ENCODE measurements around the gene SNTN.

The SNTN gene

DNA sequence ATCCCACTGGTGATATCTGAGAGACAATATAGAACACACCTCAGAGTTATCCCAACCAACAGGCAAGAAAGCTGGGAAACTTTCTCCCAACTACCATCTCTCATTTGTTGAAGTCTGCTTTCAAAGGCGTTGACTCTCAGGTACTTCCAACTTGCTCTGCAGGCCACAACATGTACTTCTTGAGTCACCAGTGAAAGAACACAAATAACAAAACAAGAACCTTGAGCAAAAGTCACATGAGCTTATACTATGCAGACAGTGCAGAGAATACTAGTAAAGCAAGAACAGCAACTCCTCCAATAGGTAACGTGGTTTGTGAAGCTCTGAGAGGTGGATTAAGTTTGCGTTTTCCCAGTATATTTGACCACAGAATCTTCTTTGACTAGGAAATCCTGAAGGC, 20.6 kb downstream of the SNTN start:
- TF ChIP-seq CREB1 (IDR thresholded peaks at IDR 0.05; ENCODE audit: low read depth) = no peak
- TF ChIP-seq TAF1 (IDR thresholded peaks at IDR 0.05; ENCODE audit: low read depth) = no peak
- no peak for TF ChIP-seq TCF12 (IDR thresholded peaks at IDR 0.05; ENCODE audit: low read depth)
- TF ChIP-seq, protein P1, sequence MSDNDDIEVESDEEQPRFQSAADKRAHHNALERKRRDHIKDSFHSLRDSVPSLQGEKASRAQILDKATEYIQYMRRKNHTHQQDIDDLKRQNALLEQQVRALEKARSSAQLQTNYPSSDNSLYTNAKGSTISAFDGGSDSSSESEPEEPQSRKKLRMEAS (IDR thresholded peaks at IDR 0.05) = no peak
- TF ChIP-seq YY1 (IDR thresholded peaks at IDR 0.05; ENCODE audit: low read depth) = no peak
- TF ChIP-seq TEAD4 (IDR thresholded peaks at IDR 0.05) = no peak
- no peak for TF ChIP-seq NFIC (IDR thresholded peaks at IDR 0.05)
- TF ChIP-seq EP300 (IDR thresholded peaks at IDR 0.05; ENCODE audit: borderline replicate concordance) = no peak
- no peak for TF ChIP-seq USF1 (IDR thresholded peaks at IDR 0.05)
- TF ChIP-seq, protein P2, sequence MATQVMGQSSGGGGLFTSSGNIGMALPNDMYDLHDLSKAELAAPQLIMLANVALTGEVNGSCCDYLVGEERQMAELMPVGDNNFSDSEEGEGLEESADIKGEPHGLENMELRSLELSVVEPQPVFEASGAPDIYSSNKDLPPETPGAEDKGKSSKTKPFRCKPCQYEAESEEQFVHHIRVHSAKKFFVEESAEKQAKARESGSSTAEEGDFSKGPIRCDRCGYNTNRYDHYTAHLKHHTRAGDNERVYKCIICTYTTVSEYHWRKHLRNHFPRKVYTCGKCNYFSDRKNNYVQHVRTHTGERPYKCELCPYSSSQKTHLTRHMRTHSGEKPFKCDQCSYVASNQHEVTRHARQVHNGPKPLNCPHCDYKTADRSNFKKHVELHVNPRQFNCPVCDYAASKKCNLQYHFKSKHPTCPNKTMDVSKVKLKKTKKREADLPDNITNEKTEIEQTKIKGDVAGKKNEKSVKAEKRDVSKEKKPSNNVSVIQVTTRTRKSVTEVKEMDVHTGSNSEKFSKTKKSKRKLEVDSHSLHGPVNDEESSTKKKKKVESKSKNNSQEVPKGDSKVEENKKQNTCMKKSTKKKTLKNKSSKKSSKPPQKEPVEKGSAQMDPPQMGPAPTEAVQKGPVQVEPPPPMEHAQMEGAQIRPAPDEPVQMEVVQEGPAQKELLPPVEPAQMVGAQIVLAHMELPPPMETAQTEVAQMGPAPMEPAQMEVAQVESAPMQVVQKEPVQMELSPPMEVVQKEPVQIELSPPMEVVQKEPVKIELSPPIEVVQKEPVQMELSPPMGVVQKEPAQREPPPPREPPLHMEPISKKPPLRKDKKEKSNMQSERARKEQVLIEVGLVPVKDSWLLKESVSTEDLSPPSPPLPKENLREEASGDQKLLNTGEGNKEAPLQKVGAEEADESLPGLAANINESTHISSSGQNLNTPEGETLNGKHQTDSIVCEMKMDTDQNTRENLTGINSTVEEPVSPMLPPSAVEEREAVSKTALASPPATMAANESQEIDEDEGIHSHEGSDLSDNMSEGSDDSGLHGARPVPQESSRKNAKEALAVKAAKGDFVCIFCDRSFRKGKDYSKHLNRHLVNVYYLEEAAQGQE (IDR thresholded peaks at IDR 0.05; ENCODE audit: low read depth) = no peak
- no peak for TF ChIP-seq FOXM1 (IDR thresholded peaks at IDR 0.05; ENCODE audit: borderline replicate concordance, low read depth)
- TF ChIP-seq ZBTB7A (IDR thresholded peaks at IDR 0.05; ENCODE audit: low read depth) = no peak

DNA sequence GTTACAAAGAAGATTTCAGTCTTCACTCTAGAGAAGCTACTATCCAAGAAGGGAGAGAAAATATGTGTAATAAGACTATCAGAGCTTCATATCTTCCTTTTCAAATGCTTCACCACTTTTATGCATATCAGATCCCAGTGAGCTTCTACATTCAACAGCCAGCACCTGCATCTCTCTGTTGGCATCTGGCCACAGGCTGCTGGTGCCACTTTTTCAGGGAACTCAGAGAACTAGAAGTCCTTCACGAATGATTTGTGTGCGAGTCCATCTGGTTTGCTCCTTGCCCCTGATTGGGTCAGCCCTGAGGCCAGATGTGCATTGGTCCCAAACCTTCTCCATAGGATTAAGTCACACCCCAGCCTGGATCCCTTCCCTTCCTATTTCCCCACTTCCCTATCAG, 22.1 kb downstream of the SNTN start:
- no peak for TF ChIP-seq CEBPB (IDR thresholded peaks at IDR 0.05)

- no peak for TF ChIP-seq EGR1 (IDR thresholded peaks at IDR 0.05)
- TF ChIP-seq USF1 (IDR thresholded peaks at IDR 0.05) = no peak
- TF ChIP-seq CREB1 (IDR thresholded peaks at IDR 0.05; ENCODE audit: low read depth) = no peak
- TF ChIP-seq TAF1 (IDR thresholded peaks at IDR 0.05; ENCODE audit: low read depth) = no peak
- no peak for TF ChIP-seq EP300 (IDR thresholded peaks at IDR 0.05; ENCODE audit: borderline replicate concordance)
- no peak for TF ChIP-seq ZBTB7A (IDR thresholded peaks at IDR 0.05; ENCODE audit: low read depth)
- no peak for TF ChIP-seq RAD21 (IDR thresholded peaks at IDR 0.05; ENCODE audit: low read depth)
- TF ChIP-seq, protein P2 (IDR thresholded peaks at IDR 0.05; ENCODE audit: low read depth) = no peak
These were observed 26.7 kb downstream of the SNTN start for GRCh38 chr3:63679186-63679585.

- TF ChIP-seq TAF1 (IDR thresholded peaks at IDR 0.05; ENCODE audit: low read depth) = no peak
- no peak for TF ChIP-seq FOXM1 (IDR thresholded peaks at IDR 0.05; ENCODE audit: borderline replicate concordance, low read depth)
- TF ChIP-seq YY1 (IDR thresholded peaks at IDR 0.05; ENCODE audit: low read depth) = no peak
- TF ChIP-seq EP300 (IDR thresholded peaks at IDR 0.05; ENCODE audit: borderline replicate concordance) = no peak
- TF ChIP-seq EGR1 (IDR thresholded peaks at IDR 0.05) = no peak
- no peak for TF ChIP-seq TCF12 (IDR thresholded peaks at IDR 0.05; ENCODE audit: low read depth)
- TF ChIP-seq, protein P1 (IDR thresholded peaks at IDR 0.05) = no peak
- TF ChIP-seq NFIC (IDR thresholded peaks at IDR 0.05) = no peak
- TF ChIP-seq ZBTB7A (IDR thresholded peaks at IDR 0.05; ENCODE audit: low read depth) = no peak
- TF ChIP-seq CEBPB (IDR thresholded peaks at IDR 0.05) = no peak
- TF ChIP-seq USF1 (IDR thresholded peaks at IDR 0.05) = no peak
- TF ChIP-seq, protein P2 (IDR thresholded peaks at IDR 0.05; ENCODE audit: low read depth) = no peak
- TF ChIP-seq RAD21 (IDR thresholded peaks at IDR 0.05; ENCODE audit: low read depth) = no peak
- TF ChIP-seq CREB1 (IDR thresholded peaks at IDR 0.05; ENCODE audit: low read depth) = no peak
- TF ChIP-seq TEAD4 (IDR thresholded peaks at IDR 0.05) = no peak
These were observed 31.6 kb downstream of the SNTN start for GRCh38 chr3:63684081-63684480.

- no peak for TF ChIP-seq TAF1 (IDR thresholded peaks at IDR 0.05; ENCODE audit: low read depth)
- no peak for TF ChIP-seq EGR1 (IDR thresholded peaks at IDR 0.05)
- no peak for TF ChIP-seq CREB1 (IDR thresholded peaks at IDR 0.05; ENCODE audit: low read depth)
These were observed 32.9 kb downstream of the SNTN start for GRCh38 chr3:63685340-63685739.
